Measurements from ENCODE around the gene SRPK1.

The SRPK1 gene

DNA sequence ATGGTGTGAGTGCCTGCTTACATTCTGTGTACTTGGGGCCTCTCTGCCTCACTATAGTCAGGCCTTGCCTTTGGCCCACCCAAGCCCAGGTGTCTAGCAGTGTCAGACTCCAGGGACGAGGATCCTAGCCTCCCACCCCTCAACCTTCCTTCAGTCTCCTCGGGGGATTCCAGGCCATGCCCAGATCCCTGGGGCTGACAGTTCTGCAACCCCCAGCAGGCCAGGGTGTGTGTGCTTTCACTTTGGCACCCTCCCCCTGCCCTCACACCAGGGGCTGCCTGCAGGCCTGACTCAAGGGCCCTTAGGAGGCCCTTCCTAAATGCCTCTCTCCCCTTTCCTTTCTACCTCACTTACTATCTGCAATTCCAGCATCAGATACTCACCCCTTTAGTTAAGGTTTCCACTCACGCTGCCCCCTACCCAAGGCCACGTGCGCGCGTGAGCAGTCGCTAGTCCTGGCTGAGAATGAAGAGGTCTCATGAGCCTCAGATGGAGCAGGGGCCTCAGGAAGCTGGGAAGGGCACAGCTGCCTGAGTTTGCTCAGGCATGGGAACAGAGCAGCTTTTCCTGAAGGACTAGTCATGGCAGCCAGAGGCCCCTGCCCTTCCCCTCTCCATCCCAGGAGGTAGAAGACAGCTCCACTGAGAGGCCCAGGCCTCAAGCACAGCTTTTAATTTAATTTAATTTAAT is 122.9 kb downstream of the SRPK1 start:
- H3K27me3 ChIP-seq (ENCODE audit: insufficient read depth, poor library complexity, severe bottlenecking): peaks cover 5% of the 10 kb centered on the region
- H3K27ac ChIP-seq (replicated peaks): no peak overlapping the region
- no peak for TF ChIP-seq POLR2AphosphoS5 (IDR thresholded peaks at IDR 0.05; ENCODE audit: low read depth)
- TF ChIP-seq GABPA (IDR thresholded peaks at IDR 0.05; ENCODE audit: low read depth): no peak
- TF ChIP-seq, protein P1, sequence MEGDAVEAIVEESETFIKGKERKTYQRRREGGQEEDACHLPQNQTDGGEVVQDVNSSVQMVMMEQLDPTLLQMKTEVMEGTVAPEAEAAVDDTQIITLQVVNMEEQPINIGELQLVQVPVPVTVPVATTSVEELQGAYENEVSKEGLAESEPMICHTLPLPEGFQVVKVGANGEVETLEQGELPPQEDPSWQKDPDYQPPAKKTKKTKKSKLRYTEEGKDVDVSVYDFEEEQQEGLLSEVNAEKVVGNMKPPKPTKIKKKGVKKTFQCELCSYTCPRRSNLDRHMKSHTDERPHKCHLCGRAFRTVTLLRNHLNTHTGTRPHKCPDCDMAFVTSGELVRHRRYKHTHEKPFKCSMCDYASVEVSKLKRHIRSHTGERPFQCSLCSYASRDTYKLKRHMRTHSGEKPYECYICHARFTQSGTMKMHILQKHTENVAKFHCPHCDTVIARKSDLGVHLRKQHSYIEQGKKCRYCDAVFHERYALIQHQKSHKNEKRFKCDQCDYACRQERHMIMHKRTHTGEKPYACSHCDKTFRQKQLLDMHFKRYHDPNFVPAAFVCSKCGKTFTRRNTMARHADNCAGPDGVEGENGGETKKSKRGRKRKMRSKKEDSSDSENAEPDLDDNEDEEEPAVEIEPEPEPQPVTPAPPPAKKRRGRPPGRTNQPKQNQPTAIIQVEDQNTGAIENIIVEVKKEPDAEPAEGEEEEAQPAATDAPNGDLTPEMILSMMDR (IDR thresholded peaks at IDR 0.05; ENCODE audit: insufficient read depth, low read length): no peak
- TF ChIP-seq, protein P2, sequence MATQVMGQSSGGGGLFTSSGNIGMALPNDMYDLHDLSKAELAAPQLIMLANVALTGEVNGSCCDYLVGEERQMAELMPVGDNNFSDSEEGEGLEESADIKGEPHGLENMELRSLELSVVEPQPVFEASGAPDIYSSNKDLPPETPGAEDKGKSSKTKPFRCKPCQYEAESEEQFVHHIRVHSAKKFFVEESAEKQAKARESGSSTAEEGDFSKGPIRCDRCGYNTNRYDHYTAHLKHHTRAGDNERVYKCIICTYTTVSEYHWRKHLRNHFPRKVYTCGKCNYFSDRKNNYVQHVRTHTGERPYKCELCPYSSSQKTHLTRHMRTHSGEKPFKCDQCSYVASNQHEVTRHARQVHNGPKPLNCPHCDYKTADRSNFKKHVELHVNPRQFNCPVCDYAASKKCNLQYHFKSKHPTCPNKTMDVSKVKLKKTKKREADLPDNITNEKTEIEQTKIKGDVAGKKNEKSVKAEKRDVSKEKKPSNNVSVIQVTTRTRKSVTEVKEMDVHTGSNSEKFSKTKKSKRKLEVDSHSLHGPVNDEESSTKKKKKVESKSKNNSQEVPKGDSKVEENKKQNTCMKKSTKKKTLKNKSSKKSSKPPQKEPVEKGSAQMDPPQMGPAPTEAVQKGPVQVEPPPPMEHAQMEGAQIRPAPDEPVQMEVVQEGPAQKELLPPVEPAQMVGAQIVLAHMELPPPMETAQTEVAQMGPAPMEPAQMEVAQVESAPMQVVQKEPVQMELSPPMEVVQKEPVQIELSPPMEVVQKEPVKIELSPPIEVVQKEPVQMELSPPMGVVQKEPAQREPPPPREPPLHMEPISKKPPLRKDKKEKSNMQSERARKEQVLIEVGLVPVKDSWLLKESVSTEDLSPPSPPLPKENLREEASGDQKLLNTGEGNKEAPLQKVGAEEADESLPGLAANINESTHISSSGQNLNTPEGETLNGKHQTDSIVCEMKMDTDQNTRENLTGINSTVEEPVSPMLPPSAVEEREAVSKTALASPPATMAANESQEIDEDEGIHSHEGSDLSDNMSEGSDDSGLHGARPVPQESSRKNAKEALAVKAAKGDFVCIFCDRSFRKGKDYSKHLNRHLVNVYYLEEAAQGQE (IDR thresholded peaks at IDR 0.05; ENCODE audit: insufficient replicate concordance, low read depth): no peak
- no peak for TF ChIP-seq SPI1 (IDR thresholded peaks at IDR 0.05; ENCODE audit: borderline replicate concordance, low read depth)
- no peak overlapping the region for H3K4me3 ChIP-seq (replicated peaks; ENCODE audit: insufficient read depth, low read length)
- no peak for DNase-seq (ENCODE audit: low read depth in 1 of 2, low spot score in 1 of 2)

DNA sequence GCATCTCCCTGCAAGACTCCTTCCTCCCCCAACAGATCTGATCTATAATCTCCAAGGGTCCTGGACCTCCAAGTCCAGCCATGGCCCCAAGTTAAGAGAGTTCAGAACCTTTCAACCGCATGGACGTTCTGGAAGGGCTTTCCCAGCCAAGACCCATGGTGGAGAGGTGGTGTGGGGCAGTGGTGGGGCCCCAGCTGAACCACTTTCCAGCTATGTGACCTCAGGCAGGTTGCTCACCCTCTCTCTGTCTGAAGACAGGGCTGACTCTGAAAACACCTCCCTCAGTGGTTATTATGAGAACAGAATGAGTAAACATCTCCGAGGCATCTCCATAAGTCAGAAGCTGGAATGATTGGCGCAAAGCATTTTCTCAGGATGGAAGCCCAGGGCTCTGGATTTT is 124.7 kb downstream of the SRPK1 start:
- Histone ChIP-seq H3K27me3 (ENCODE audit: insufficient read depth, poor library complexity, severe bottlenecking) (peaks cover 11% of the 10 kb centered on the region), H3K4me3 (replicated peaks; ENCODE audit: insufficient read depth, low read length) (no peak overlapping the region), H3K27ac (replicated peaks) (no peak overlapping the region)
- TF ChIP-seq SPI1 (IDR thresholded peaks at IDR 0.05; ENCODE audit: borderline replicate concordance, low read depth) (no peak), POLR2AphosphoS5 (IDR thresholded peaks at IDR 0.05; ENCODE audit: low read depth) (no peak), GABPA (IDR thresholded peaks at IDR 0.05; ENCODE audit: low read depth) (no peak)
- TF ChIP-seq, protein P2 (IDR thresholded peaks at IDR 0.05; ENCODE audit: insufficient replicate concordance, low read depth): no peak
- DNase-seq (ENCODE audit: low read depth in 1 of 2, low spot score in 1 of 2): no peak

DNA sequence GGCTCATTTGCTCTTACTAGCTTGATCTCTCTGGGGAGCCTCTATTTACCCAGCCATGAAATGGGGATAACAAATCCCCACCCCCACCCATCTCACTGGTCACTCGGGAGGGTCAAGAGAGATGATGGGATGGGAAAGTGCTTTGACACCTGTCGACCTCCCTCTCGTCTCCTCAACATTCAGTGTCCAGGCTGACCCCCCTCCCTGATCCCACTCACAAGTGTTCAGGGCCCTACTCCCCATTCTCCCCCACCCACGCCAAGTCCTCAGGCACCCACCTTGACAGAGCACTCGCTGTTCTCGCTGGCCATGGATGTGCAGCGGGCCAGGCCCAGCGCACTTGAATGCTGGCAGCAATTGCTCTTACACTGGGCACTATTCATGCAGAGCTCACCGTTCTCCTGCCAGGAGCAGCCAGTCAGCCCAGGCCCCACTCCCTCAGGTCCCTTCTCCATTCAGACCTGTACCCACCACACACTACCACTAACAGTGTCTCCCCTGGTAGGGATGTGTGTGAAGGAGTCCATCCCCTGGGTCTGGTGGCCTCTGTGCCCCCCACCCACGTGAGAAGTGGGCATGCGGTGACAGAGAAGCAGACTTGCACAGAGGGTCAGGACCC is 125.3 kb downstream of the SRPK1 start:
- Histone ChIP-seq H3K27me3 (ENCODE audit: insufficient read depth, poor library complexity, severe bottlenecking) (peaks cover 13% of the 10 kb centered on the region), H3K4me3 (replicated peaks; ENCODE audit: insufficient read depth, low read length) (no peak overlapping the region), H3K27ac (replicated peaks) (no peak overlapping the region)
- TF ChIP-seq SPI1 (IDR thresholded peaks at IDR 0.05; ENCODE audit: borderline replicate concordance, low read depth) (no peak), GABPA (IDR thresholded peaks at IDR 0.05; ENCODE audit: low read depth) (no peak), POLR2AphosphoS5 (IDR thresholded peaks at IDR 0.05; ENCODE audit: low read depth) (no peak)
- TF ChIP-seq, protein P1 (IDR thresholded peaks at IDR 0.05; ENCODE audit: insufficient read depth, low read length): no peak
- TF ChIP-seq, protein P2 (IDR thresholded peaks at IDR 0.05; ENCODE audit: insufficient replicate concordance, low read depth): no peak
- DNase-seq (ENCODE audit: low read depth in 1 of 2, low spot score in 1 of 2): no peak
